ENCODE measurements around the gene PTTG1.

The PTTG1 gene

GRCh38 chr5:160387445-160387844, 34.2 kb upstream of the PTTG1 start:
- Histone ChIP-seq H3K36me3 (ENCODE audit: control insufficient read depth, insufficient read depth, low read length) (no peaks in the 10 kb centered on the region), H3K27ac (ENCODE audit: low read length) (no peak overlapping the region), H3K27me3 (ENCODE audit: control insufficient read depth, insufficient read depth, low read length) (no peaks in the 10 kb centered on the region), H3K4me3 (ENCODE audit: low read length) (no peak overlapping the region), H3K4me1 (ENCODE audit: control insufficient read depth, insufficient read depth, low read length) (no peaks in the 10 kb centered on the region), H3K9me3 (ENCODE audit: control insufficient read depth, insufficient read depth, low read length) (no peaks in the 10 kb centered on the region)
- DNase-seq (ENCODE audit: low read depth, low spot score), result no peak
- WGBS (ENCODE audit: insufficient coverage, insufficient read length), result no CpG with 5 or more reads among the region's 1 CpG

- H3K4me1 ChIP-seq (ENCODE audit: control insufficient read depth, insufficient read depth, low read length), result no peaks in the 10 kb centered on the region
- no peak overlapping the region for H3K27ac ChIP-seq (ENCODE audit: low read length)
- WGBS (ENCODE audit: insufficient coverage, insufficient read length), result no CpG with 5 or more reads among the region's 8 CpGs
- no peak overlapping the region for H3K4me3 ChIP-seq (ENCODE audit: low read length)
- DNase-seq (ENCODE audit: low read depth, low spot score), result no peak
- no peaks in the 10 kb centered on the region for H3K36me3 ChIP-seq (ENCODE audit: control insufficient read depth, insufficient read depth, low read length)
- no peaks in the 10 kb centered on the region for H3K27me3 ChIP-seq (ENCODE audit: control insufficient read depth, insufficient read depth, low read length)
- H3K9me3 ChIP-seq (ENCODE audit: control insufficient read depth, insufficient read depth, low read length), result no peaks in the 10 kb centered on the region
Measured at GRCh38 chr5:160390787-160391696, 30.6 kb upstream of the PTTG1 start.

GRCh38 chr5:160395111-160395510, 26.5 kb upstream of the PTTG1 start:
- no peak overlapping the region for H3K27ac ChIP-seq (ENCODE audit: low read length)
- no peak overlapping the region for H3K4me3 ChIP-seq (ENCODE audit: low read length)
- no peaks in the 10 kb centered on the region for H3K9me3 ChIP-seq (ENCODE audit: control insufficient read depth, insufficient read depth, low read length)
- no peaks in the 10 kb centered on the region for H3K36me3 ChIP-seq (ENCODE audit: control insufficient read depth, insufficient read depth, low read length)
- H3K27me3 ChIP-seq (ENCODE audit: control insufficient read depth, insufficient read depth, low read length), result no peaks in the 10 kb centered on the region
- H3K4me1 ChIP-seq (ENCODE audit: control insufficient read depth, insufficient read depth, low read length), result no peaks in the 10 kb centered on the region
- DNase-seq (ENCODE audit: low read depth, low spot score), result no peak
- no CpG with 5 or more reads among the region's 7 CpGs for WGBS (ENCODE audit: insufficient coverage, insufficient read length)

GRCh38 chr5:160397492-160397891, 24.2 kb upstream of the PTTG1 start:
- H3K4me3 ChIP-seq (ENCODE audit: low read length), result no peak overlapping the region
- no peaks in the 10 kb centered on the region for H3K4me1 ChIP-seq (ENCODE audit: control insufficient read depth, insufficient read depth, low read length)
- H3K9me3 ChIP-seq (ENCODE audit: control insufficient read depth, insufficient read depth, low read length), result no peaks in the 10 kb centered on the region
- WGBS (ENCODE audit: insufficient coverage, insufficient read length), result no CpG with 5 or more reads among the region's 1 CpG
- H3K27ac ChIP-seq (ENCODE audit: low read length), result no peak overlapping the region
- no peak for DNase-seq (ENCODE audit: low read depth, low spot score)
- no peaks in the 10 kb centered on the region for H3K36me3 ChIP-seq (ENCODE audit: control insufficient read depth, insufficient read depth, low read length)
- H3K27me3 ChIP-seq (ENCODE audit: control insufficient read depth, insufficient read depth, low read length), result no peaks in the 10 kb centered on the region

GRCh38 chr5:160398806-160399205, 22.8 kb upstream of the PTTG1 start:
- no peaks in the 10 kb centered on the region for H3K4me1 ChIP-seq (ENCODE audit: control insufficient read depth, insufficient read depth, low read length)
- no peak for DNase-seq (ENCODE audit: low read depth, low spot score)
- no peaks in the 10 kb centered on the region for H3K9me3 ChIP-seq (ENCODE audit: control insufficient read depth, insufficient read depth, low read length)
- no peaks in the 10 kb centered on the region for H3K27me3 ChIP-seq (ENCODE audit: control insufficient read depth, insufficient read depth, low read length)
- H3K4me3 ChIP-seq (ENCODE audit: low read length), result no peak overlapping the region
- H3K36me3 ChIP-seq (ENCODE audit: control insufficient read depth, insufficient read depth, low read length), result no peaks in the 10 kb centered on the region; the same call in 1 of the 2 replicates
- no CpG with 5 or more reads among the region's 4 CpGs for WGBS (ENCODE audit: insufficient coverage, insufficient read length)
- H3K27ac ChIP-seq (ENCODE audit: low read length), result no peak overlapping the region

GRCh38 chr5:160399402-160400353, 22.0 kb upstream of the PTTG1 start, which contains the start of gene FAM200C:
TSS of gene FAM200C (minus strand) at chr5:160400054. CDS start at chr5:160395490, 4,564 bp downstream.
- Histone ChIP-seq H3K27me3 (ENCODE audit: control insufficient read depth, insufficient read depth, low read length) (no peaks in the 10 kb centered on the region), H3K36me3 (ENCODE audit: control insufficient read depth, insufficient read depth, low read length) (no peaks in the 10 kb centered on the region; the same call in 1 of the 2 replicates), H3K9me3 (ENCODE audit: control insufficient read depth, insufficient read depth, low read length) (no peaks in the 10 kb centered on the region), H3K27ac (ENCODE audit: low read length) (no peak within 1 kb of the TSS), H3K4me3 (ENCODE audit: low read length) (peak within 1 kb of the TSS; percentile 95), H3K4me1 (ENCODE audit: control insufficient read depth, insufficient read depth, low read length) (no peaks in the 10 kb centered on the region)
- WGBS (ENCODE audit: insufficient coverage, insufficient read length), result no CpG with 5 or more reads among the region's 41 CpGs
- DNase-seq (ENCODE audit: low read depth, low spot score), result peak; percentile 79

- H3K4me1 ChIP-seq (ENCODE audit: control insufficient read depth, insufficient read depth, low read length), result no peaks in the 10 kb centered on the region; the same call in 1 of the 2 replicates
- H3K27me3 ChIP-seq (ENCODE audit: control insufficient read depth, insufficient read depth, low read length), result no peaks in the 10 kb centered on the region
- no peaks in the 10 kb centered on the region for H3K9me3 ChIP-seq (ENCODE audit: control insufficient read depth, insufficient read depth, low read length)
- H3K27ac ChIP-seq (ENCODE audit: low read length), result no peak within 1 kb of the TSS
- peak within 1 kb of the TSS; percentile 87; the same call in 1 of the 2 replicates for H3K4me3 ChIP-seq (ENCODE audit: low read length)
- peak; percentile 81 for DNase-seq (ENCODE audit: low read depth, low spot score)
- no CpG with 5 or more reads among the region's 48 CpGs for WGBS (ENCODE audit: insufficient coverage, insufficient read length)
- H3K36me3 ChIP-seq (ENCODE audit: control insufficient read depth, insufficient read depth, low read length), result peaks cover 4% of the 10 kb centered on the region; the same call in 1 of the 2 replicates
Measured at GRCh38 chr5:160418561-160419457, 2.8 kb upstream of the PTTG1 start, which contains the start of gene SLU7. TSS of gene SLU7 (minus strand) at chr5:160419081. CDS start at chr5:160415294, 3,787 bp downstream.

- no peaks in the 10 kb centered on the region for H3K27me3 ChIP-seq (ENCODE audit: control insufficient read depth, insufficient read depth, low read length)
- no CpG with 5 or more reads among the region's 11 CpGs for WGBS (ENCODE audit: insufficient coverage, insufficient read length)
- no peak overlapping the region for H3K27ac ChIP-seq (ENCODE audit: low read length)
- H3K4me1 ChIP-seq (ENCODE audit: control insufficient read depth, insufficient read depth, low read length), result no peaks in the 10 kb centered on the region; the same call in 1 of the 2 replicates
- H3K36me3 ChIP-seq (ENCODE audit: control insufficient read depth, insufficient read depth, low read length), result peaks cover 4% of the 10 kb centered on the region; the same call in 1 of the 2 replicates
- no peak for DNase-seq (ENCODE audit: low read depth, low spot score)
- no peaks in the 10 kb centered on the region for H3K9me3 ChIP-seq (ENCODE audit: control insufficient read depth, insufficient read depth, low read length)
- peak overlapping the region; percentile 48; the same call in 1 of the 2 replicates for H3K4me3 ChIP-seq (ENCODE audit: low read length)
Measured at GRCh38 chr5:160419458-160420330, 2.0 kb upstream of the PTTG1 start.

- H3K27me3 ChIP-seq (ENCODE audit: control insufficient read depth, insufficient read depth, low read length), result no peaks in the 10 kb centered on the region
- H3K9me3 ChIP-seq (ENCODE audit: control insufficient read depth, insufficient read depth, low read length), result no peaks in the 10 kb centered on the region
- no peak overlapping the region for H3K4me3 ChIP-seq (ENCODE audit: low read length)
- no peaks in the 10 kb centered on the region; the same call in 1 of the 2 replicates for H3K4me1 ChIP-seq (ENCODE audit: control insufficient read depth, insufficient read depth, low read length)
- DNase-seq (ENCODE audit: low read depth, low spot score), result no peak
- H3K27ac ChIP-seq (ENCODE audit: low read length), result no peak overlapping the region
- peaks cover 4% of the 10 kb centered on the region; the same call in 1 of the 2 replicates for H3K36me3 ChIP-seq (ENCODE audit: control insufficient read depth, insufficient read depth, low read length)
Measured at GRCh38 chr5:160420331-160420610, 1.4 kb upstream of the PTTG1 start.
